ENCODE data around the gene KLHL30.

Gene KLHL30

DNA sequence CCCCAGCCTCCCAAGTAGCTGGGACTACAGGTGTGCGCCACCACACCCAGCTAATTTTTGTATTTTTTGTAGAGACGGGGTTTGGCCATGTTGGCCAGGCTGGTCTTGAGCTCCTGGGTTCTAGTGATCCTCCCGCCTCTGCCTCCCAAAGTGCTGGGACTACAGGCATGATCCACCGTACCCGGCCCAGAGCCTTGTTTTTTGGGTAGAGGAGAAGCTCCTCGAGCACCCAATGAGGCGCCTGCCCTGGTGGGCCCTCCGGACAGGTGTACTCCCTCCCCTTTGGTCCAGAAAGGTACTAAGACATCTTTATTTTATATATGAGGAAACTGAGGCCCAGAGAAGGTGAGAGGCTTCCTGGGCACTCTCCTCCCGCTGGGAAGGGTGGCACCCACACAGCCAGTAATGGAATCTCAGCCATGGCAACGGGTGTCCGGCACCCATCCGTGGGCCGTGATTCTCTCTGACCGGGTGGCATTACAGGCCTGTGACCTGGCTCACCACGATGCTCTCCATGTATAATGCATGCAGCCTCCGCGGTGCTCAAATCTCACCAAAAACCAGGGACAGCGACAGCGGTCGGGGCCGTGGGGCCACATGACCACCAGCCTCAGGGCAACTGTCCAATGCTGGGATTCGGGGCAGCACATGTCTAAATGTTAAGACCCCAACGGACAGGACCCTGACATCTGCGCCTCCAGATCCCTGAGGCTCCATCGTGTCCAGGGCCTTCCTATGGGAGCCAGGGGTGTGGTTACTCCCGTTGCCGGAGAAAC, 16.8 kb upstream of the KLHL30 start:
- no peak for DNase-seq

GRCh38 chr2:238122287-238123217, 15.9 kb upstream of the KLHL30 start:
- no peak for DNase-seq

GRCh38 chr2:238123218-238123971, 15.1 kb upstream of the KLHL30 start:
- DNase-seq = no peak

GRCh38 chr2:238123991-238124470, 14.4 kb upstream of the KLHL30 start:
- no peak for DNase-seq

GRCh38 chr2:238124488-238125126, 13.9 kb upstream of the KLHL30 start:
- DNase-seq = no peak

- DNase-seq = no peak
These were observed 13.2 kb upstream of the KLHL30 start for GRCh38 chr2:238125127-238125885.

GRCh38 chr2:238126338-238126737, 12.1 kb upstream of the KLHL30 start:
- DNase-seq = no peak

GRCh38 chr2:238126775-238127164, 11.7 kb upstream of the KLHL30 start:
- no peak for DNase-seq

DNA sequence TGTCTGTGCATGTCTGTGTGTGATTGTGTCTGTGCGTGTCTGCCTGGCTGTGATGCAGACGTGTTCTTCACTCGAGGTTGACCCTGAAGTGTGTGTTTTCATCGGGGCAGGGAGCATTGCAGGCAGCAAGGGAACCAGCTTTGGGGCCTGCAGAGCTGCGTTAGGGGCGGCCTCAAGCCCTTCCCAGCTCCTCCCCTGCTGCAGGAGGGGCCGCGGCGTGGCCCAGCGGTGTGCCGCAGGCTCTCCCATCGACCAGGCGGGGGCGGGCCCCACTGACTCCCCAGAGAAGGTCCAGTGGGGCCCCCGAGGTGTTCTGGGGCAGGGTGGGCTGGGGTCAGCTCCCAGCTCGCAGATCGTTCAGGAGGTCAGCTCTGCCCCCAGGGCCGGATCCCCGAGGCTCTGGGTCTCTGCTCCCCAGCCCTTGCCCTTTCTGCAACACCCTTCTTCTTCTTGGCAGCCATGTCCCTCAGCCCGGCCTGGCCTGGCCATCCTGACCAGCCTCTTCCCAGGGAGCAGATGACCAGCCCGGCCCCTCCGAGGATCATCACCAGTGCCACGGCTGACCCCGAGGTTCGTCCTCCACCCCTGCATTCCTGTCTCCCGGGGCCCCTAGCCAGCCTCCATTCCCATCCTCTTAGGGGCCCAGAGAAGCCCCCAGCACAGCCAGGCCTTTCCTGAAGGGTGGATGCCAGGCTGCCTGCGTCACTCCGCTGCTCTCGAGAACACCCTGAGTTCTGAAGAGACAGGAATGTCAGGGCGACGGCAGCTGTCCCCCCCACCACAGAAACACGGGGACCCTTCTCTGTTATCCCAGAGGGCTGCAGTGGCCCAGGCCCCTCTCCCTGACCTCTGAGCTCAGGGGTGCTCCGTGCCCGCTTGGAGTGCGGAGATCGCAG, 11.1 kb upstream of the KLHL30 start:
- no peak for DNase-seq

GRCh38 chr2:238128061-238128440, 10.4 kb upstream of the KLHL30 start:
- no peak for DNase-seq

DNA sequence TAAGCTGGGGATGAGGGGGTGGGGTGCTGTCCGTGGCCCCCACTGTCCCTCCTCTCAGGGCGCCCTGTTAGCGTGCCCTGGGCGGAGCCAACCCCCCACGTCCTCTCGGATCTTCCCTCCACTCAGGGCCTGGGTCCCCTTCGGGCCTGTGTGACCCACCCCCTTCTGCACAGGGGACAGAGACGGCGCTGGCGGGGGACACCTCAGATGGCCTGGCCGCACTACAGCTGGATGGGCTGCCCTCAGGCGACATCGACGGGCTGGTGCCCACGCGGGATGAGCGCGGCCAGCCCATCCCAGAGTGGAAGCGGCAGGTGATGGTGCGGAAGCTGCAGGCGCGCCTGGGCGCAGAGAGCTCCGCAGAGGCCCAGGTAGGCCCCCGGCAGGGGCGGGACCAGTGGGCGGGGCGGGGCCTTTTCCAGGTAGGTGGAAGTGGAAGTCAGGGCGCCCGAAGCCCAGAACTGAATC, 9.9 kb upstream of the KLHL30 start:
- no peak for DNase-seq

GRCh38 chr2:238129166-238130010, 9.1 kb upstream of the KLHL30 start:
- no peak for DNase-seq

DNA sequence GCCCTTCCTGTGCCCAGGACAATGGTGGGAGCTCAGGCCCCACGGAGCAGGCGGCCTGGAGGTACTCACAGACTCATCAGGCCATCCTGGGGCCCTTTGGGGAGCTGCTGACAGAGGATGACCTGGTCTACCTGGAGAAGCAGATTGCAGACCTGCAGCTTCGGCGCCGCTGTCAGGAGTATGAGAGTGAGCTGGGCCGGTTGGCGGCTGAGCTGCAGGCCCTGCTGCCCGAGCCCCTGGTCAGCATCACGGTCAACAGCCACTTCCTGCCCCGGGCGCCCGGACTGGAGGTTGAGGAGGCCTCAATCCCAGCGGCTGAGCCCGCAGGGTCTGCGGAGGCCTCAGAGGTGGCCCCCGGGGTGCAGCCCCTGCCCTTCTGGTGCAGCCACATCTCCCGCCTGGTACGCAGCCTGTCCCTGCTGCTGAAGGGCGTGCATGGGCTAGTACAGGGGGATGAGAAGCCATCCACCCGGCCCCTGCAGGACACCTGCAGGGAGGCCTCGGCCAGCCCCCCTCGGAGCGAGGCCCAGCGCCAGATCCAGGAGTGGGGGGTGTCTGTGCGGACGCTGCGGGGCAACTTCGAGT, 8.3 kb upstream of the KLHL30 start:
- DNase-seq = no peak

- no peak for DNase-seq
These were observed 7.5 kb upstream of the KLHL30 start for GRCh38 chr2:238130696-238131628.

GRCh38 chr2:238131761-238132462, 6.6 kb upstream of the KLHL30 start:
- no peak for DNase-seq

GRCh38 chr2:238132463-238133450, 5.7 kb upstream of the KLHL30 start:
- DNase-seq = no peak

Data from activated effector memory CD4-positive, alpha-beta T cell treated with anti-CD3 and anti-CD28 coated beads, Interleukin-2, amount 50 U/mL, for 16 hours (primary cell).